Lung (tissue), 12 donors: ENCODE measurements around the gene DMBT1. TPM values are rescaled to one million over a fixed set of nuclear protein-coding genes. Genes with fewer than 3 reads are reported as not detected.

Experiments
- ATAC-seq: fragments of 200-7000 bp; cut with Tn5 transposase; one replicate; pipeline ENCODE4 v1.9.1; 2020; ENCODE audit warnings: moderate number of reproducible peaks; ENCODE audit not compliant: insufficient read depth, low FRiP score
- DNase-seq, 3 donors: peaks; one replicate each; pipeline ENCODE4 v3.0.0-alpha.2; 2013 to 2017
- H3K27ac ChIP-seq, 2 donors: one replicate each; pipeline ENCODE4 v1.5.1; 2013; ENCODE audit warnings: mild to moderate bottlenecking in 2 of 2, moderate library complexity in 2 of 2, control low read depth in 1 of 2, inconsistent platforms in 1 of 2, low read depth in 1 of 2, low read length in 1 of 2
- H3K27me3 ChIP-seq, 3 donors: one replicate each; pipeline ENCODE4 v1.5.1; 2013; ENCODE audit warnings: low read length in 2 of 3; ENCODE audit not compliant: control insufficient read depth in 3 of 3, insufficient read depth in 3 of 3
- H3K36me3 ChIP-seq, 4 donors: one replicate each; pipeline ENCODE4 v1.5.1; 2013; ENCODE audit warnings: low read length in 4 of 4, mild to moderate bottlenecking in 1 of 4, moderate library complexity in 1 of 4; ENCODE audit not compliant: control insufficient read depth in 4 of 4, insufficient read depth in 4 of 4
- H3K4me1 ChIP-seq, 5 donors: one replicate each; pipeline ENCODE4 v1.5.1; 2013; ENCODE audit warnings: low read length in 5 of 5, mild to moderate bottlenecking in 2 of 5, moderate library complexity in 1 of 5; ENCODE audit not compliant: control insufficient read depth in 5 of 5, insufficient read depth in 5 of 5
- H3K4me3 ChIP-seq: one replicate; pipeline ENCODE4 v1.5.1; 2013; ENCODE audit warnings: mild to moderate bottlenecking, control low read depth, moderate library complexity
- H3K9ac ChIP-seq, 2 donors: one replicate each; pipeline ENCODE4 v1.5.1; 2013; ENCODE audit warnings: low read length in 2 of 2, control low read depth in 1 of 2; ENCODE audit not compliant: insufficient read depth in 1 of 2
- H3K9me3 ChIP-seq, 4 donors: one replicate each; pipeline ENCODE4 v1.5.1; 2013; ENCODE audit warnings: low read length in 3 of 4, mild to moderate bottlenecking in 1 of 4, moderate library complexity in 1 of 4; ENCODE audit not compliant: control insufficient read depth in 4 of 4, insufficient read depth in 3 of 4
- CTCF ChIP-seq: IDR thresholded peaks from 2 replicates; pipeline ENCODE4 v1.5.1; 2012; ENCODE audit warnings: mild to moderate bottlenecking; ENCODE audit errors: control extremely low read depth, extremely low read depth
- WGBS, 2 donors: extraction: QIAGEN DNeasy Blood & Tissue Kit; methylation state at CpG; one replicate each; pipeline ENCODE4 v1.1.7; 2013; 5-methylcytosine and 5-hydroxymethylcytosine counted together
- polyA plus RNA-seq, 2 donors: library from polyadenylated mRNA; stranded (reverse); fragments of 200-250 nt; gene quantifications; one replicate each; pipeline ENCODE4 v1.2.1, GENCODE V29; 2013
- total RNA-seq, 2 donors: library from RNA; depleted of rRNA in 1 of 2; stranded (reverse); fragments of >200 nt in 1 of 2; gene quantifications; one replicate each; pipeline ENCODE4 v1.2.1, GENCODE V29; 2014 to 2021
- donor health status: control.
- donor health status: control.
- donor health status: Bipolar disorder and iron deficiency.
- donor health status: healthy.
- donor health status: DM: yes; HTN: yes; CAD: no.

Gene DMBT1
- total and polyA plus RNA-seq, 4 donors = 21.1 to 337 (median 111) TPM

GRCh38 chr10:122558452-122558851 is 2.1 kb upstream of the DMBT1 start:
- ATAC-seq = no peak
- Histone ChIP-seq H3K27me3 (peaks cover 0 to 15% (median 6%) of the 10 kb centered on the region in 3 donors), H3K9ac (no peak overlapping the region), H3K27ac (no peak overlapping the region), H3K36me3 (no peaks in the 10 kb centered on the region), H3K4me3 (no peak overlapping the region), H3K9me3 (peaks cover 0 to 2% (median 0%) of the 10 kb centered on the region in 4 donors), H3K4me1 (peaks cover 0 to 6% (median 0%) of the 10 kb centered on the region in 5 donors)
- 54 to 55% methylated on average over 5 of the region's 5 CpGs for WGBS, 2 donors
- DNase-seq = no peak
- TF ChIP-seq CTCF = no peak

- Histone ChIP-seq H3K4me3 (no peak overlapping the region), H3K27me3 (peaks cover 0 to 15% (median 11%) of the 10 kb centered on the region in 3 donors), H3K4me1 (peaks cover 0 to 6% (median 0%) of the 10 kb centered on the region in 5 donors), H3K27ac (no peak overlapping the region), H3K36me3 (no peaks in the 10 kb centered on the region), H3K9me3 (peaks cover 0 to 2% (median 0%) of the 10 kb centered on the region in 4 donors), H3K9ac (no peak overlapping the region)
- DNase-seq = no peak
- TF ChIP-seq CTCF = no peak
- no peak for ATAC-seq
- 64 to 68% methylated on average over 2 of the region's 2 CpGs for WGBS, 2 donors
Observed at GRCh38 chr10:122559228-122559627, 1.3 kb upstream of the DMBT1 start.

DNA sequence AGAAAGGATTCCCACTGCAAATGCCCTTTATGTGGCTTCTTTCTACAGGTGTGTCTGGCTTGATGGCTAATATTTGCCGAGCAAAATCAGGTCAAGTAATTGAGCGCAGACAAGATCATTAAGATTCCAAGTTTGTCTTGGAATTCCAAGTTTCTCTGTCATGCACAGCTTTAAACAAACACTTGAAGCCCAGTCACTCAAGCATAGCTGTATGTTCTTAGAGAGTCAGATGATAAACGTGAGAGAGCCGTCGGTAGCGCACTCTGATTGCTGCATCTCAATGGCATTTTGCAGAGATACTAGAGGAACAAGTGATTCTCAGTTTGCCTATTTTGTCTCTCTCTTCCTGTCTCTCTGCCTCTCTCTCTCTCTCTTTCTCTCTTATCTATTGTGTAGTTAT is 658 bp downstream of the DMBT1 start:
- Histone ChIP-seq H3K9me3 (peaks cover 0 to 1% (median 0%) of the 10 kb centered on the region in 4 donors), H3K27ac (no peak overlapping the region), H3K27me3 (peaks cover 0 to 15% (median 15%) of the 10 kb centered on the region in 3 donors), H3K4me3 (no peak overlapping the region), H3K36me3 (no peaks in the 10 kb centered on the region), H3K9ac (no peak overlapping the region), H3K4me1 (peaks cover 0 to 6% (median 0%) of the 10 kb centered on the region in 5 donors)
- ATAC-seq (no peak), DNase-seq (peak in 1 of 3 donors; percentile 8)
- TF ChIP-seq CTCF = no peak
- WGBS, 2 donors = 49 to 55% methylated on average over 6 of the region's 6 CpGs

DNA sequence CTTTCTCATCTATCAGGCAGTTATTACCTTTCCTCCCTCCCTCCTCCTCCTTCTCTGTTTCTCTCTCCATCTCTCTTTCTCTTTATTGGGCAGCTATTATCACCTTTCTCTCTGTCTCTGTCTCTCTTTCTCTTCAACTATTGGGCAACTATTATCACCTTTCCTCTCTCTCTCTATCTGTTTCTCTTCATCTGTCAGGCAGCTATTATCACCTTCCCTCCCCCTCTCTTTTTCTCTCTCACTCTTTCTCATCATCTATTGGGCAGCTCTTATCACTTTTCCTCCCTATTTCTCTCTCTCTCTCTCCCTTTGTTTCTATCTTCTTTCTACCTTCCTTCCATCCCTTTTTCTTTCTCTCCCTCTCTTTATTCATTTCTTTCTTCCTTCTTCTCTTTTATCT is 1.2 kb downstream of the DMBT1 start:
- H3K4me3 ChIP-seq = no peak overlapping the region
- peaks cover 0 to 6% (median 0%) of the 10 kb centered on the region in 5 donors for H3K4me1 ChIP-seq
- no peak overlapping the region for H3K27ac ChIP-seq
- ATAC-seq (no peak), DNase-seq (no peak)
- peaks cover 0 to 15% (median 15%) of the 10 kb centered on the region in 3 donors for H3K27me3 ChIP-seq
- H3K9me3 ChIP-seq = no peaks in the 10 kb centered on the region
- H3K9ac ChIP-seq = no peak overlapping the region
- no peak for TF ChIP-seq CTCF
- no peaks in the 10 kb centered on the region for H3K36me3 ChIP-seq
